CD4-positive, alpha-beta T cell treated with Interleukin-17A for 1 hour (primary cell): ENCODE results near the gene ARID3B.
"Not testable (repeated sequence)": the region's sequence is repeated elsewhere in the genome, so short reads cannot be mapped to it uniquely, and the experiment has no call there.

Experiments used
- DNase-seq: peaks from one replicate; pipeline ENCODE4 v3.0.0-alpha.2; 2020

Gene ARID3B

DNA sequence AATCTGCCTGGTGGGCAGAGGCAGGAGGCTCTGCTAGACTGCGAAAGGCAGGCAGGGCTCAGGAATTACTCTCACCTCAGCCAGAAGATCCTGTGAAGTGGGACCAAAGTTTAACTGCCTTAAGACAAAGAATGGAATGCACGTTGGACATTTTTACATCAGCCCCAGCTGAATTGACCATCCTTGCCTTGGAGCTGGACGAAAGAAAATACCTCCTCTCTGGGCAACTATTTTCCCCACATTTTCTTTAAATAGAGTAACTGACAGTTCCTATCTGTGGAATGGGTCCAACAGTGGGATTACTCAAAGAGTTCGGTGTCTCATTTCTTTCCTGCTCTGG, 28.7 kb downstream of the ARID3B start:
- no peak for DNase-seq

GRCh38 chr15:74571191-74571590, 30.2 kb downstream of the ARID3B start:
- no peak for DNase-seq

DNA sequence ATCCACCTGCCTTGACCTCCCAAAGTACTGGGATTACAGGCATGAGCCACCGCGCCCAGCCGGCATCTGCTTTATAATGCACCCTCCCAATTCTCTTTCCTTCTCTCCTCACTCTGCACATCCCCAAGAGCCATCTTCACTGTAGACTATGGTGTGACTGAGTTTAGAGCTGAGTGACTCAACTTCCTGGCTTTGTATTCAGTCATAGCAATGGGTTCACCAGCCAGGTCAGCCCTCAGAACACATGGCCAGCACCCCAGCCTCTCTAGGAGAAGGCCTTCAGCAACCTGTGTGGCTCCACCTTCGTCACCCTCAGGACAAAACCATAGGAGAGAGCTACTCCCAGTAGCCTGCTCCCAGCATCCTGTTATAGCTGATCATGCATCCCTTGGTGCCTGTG, 33.0 kb downstream of the ARID3B start:
- no peak for DNase-seq

DNA sequence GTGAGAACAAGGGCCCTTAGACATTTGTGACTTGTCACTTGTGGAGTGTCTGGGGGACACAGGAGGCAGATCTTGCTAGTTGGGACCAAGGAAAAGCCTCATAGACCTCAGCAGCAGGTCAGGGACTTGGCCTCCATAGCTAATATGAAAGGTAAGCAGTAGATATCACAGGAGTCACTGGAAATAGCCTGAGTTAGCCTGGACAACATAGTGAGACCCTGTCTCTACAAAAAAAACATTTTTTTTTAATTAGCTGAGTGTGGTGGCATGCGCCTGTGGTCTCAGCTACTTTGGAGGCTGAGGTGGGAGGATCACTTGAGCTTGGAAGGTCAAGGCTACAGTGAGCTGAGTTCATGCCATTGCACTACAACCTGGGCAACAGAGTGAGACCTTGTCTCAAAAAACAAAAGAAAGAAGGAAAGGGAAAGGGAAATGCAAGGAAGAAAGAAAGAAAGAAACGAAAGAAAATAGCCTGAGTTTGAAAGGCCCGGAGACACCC, 37.5 kb downstream of the ARID3B start:
- no peak for DNase-seq

- no peak for DNase-seq
These were observed 38.0 kb downstream of the ARID3B start for GRCh38 chr15:74579001-74579400.

DNA sequence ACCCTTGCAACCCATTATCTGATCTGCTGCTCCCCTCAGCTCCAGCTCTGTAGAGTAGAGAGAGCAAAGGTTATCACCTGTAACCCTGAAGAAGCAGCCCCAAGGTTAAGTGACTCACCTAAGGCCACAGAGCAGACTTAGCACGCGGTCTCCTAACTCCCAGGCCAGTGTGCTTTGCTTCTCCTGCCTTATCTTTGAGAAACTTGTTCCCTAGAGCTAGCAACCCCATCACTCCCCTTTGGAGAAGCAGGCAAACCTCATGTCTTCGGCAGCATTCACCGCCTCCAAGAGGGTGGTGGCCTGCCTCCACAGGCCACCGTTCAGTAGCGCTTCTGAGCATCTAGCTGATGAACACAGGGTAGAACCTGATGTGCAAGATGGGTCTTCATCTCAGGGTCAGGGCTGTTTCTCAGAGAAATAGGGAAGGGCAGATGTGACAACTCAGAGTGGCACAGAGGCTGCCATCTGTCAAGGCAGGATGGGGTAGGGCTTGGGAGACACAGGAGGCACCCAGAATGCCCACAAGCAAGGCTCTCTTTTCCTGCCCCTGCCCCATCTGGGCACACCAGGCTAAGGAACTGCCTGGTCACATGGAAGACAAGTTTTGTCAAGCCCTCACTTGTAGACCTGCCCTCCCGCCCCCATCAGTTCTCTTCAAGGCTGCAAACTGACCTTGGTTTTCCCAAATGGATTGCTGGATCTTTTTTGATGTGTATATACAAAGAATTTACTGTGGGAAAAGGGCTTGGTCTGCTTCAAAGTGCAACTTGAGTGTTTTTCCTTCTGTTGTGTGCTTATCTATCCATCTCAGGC, 39.7 kb downstream of the ARID3B start:
- DNase-seq = no peak

DNA sequence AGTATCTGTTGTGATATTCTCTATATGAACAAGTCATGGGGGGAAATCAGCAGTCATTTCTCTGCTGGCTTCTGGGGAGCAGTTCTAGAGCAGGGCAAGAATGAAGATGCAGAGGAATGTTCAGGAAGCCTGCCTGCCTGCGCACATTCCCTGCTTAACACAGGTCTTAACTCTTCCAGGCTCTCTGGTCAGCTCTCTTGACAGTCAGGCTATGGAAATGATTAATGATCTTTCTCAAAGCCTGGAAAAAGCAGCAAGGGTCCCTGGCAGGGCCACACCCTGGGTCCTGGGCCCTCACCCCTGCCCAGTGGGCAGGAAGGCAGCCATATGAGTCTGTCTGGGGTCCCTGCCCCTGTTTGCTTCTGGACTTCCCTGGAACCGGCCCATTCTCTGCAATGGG, 43.2 kb downstream of the ARID3B start:
- DNase-seq = no peak

DNA sequence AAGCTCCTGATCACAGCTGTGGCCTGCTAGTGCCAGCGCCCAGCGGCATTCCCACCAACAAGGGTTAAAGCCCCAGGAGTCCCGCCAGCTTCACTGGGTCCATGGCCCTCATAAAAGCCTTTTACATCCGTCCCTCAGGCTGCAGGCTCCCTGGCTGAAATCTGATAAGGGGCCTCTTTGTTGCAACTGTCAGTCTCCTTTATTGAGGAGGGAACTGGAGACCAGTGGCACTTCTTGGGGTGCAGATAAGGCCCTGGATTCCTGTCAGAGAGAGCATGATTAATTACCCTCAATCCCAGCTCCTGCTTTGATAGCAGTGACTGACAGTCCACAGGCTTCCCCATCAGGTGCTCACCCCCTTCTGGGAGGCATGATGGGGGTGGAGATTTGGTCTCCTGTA, 43.8 kb downstream of the ARID3B start:
- DNase-seq = no peak

DNA sequence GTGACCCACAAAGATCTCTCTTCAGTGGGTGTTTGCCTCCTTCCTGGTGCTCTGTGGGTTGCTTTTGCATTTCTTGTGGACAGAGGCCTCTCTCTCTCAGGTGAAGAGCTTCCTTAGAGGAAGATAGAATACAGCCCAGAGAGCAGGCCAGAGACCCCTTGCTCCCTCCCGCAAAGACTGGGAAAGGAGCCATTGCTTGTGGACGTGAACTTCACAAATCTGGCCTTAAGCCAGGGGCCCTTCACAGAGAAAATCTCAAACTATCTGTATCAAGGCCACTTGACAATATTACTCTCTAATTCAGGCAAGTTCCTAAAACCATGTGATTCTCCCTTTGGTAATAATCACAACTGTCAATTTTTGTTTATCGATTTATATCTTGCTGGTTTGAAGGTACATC, 44.2 kb downstream of the ARID3B start:
- DNase-seq = no peak

GRCh38 chr15:74585857-74586256, 44.8 kb downstream of the ARID3B start:
- DNase-seq = no peak

DNA sequence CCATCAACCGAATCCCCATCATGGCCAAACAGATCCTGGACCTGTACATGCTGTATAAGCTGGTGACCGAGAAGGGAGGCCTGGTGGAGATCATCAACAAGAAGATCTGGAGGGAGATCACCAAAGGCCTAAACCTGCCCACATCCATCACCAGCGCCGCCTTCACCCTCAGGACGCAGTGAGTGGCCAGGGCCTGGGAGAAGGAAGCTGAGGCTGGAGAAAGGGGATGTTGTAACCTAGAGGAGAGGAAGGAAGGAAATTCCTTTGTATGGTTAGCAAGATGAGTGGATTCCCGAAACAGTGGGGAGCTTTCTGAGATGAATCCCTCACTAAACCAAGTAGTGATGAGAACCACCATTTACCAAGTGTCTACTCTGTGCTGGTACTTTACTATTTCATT, 48.8 kb downstream of the ARID3B start:
- DNase-seq = no peak

- DNase-seq = no peak
These were observed 51.2 kb downstream of the ARID3B start for GRCh38 chr15:74592222-74592621.

DNA sequence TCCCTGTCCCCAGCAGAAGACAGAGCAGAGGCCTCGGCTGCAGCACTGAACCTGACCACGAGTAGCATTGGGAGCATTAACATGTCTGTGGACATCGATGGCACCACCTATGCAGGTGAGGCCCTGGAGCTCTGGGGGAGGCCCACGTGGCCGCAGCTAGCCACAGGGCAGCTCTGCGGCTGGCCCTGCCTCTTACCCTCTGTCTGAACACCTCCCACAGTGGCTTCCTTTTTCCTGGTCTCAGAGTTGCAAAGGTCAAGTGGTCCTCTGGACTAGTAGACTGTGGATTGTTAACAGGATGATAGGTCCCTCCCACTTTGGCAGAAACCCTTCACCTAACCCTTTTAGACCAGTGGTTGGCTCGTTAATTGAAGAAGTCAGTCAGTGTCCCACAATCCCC, 52.1 kb downstream of the ARID3B start:
- DNase-seq = no peak

DNA sequence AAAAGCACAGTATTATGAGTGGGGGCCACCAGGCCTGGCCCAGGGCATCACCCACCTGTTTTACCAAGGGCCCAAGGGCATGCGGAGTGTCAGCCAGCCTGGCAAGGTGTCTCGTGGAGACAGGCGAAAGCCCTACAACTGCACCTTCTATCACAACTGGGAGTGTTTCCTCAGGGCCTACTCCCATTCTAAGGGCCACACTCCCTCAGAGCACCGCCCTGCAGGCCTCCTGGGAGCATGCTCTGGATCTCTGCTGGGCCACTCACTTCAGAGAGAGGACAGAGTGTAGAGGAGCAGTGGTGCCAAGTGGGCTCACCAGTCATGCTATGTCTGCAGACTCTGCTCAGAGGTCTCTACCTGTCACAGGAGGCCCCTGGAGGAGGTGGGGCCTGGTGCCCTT, 53.4 kb downstream of the ARID3B start:
- no peak for DNase-seq

- DNase-seq = no peak
These were observed 54.3 kb downstream of the ARID3B start for GRCh38 chr15:74595271-74595670.

DNA sequence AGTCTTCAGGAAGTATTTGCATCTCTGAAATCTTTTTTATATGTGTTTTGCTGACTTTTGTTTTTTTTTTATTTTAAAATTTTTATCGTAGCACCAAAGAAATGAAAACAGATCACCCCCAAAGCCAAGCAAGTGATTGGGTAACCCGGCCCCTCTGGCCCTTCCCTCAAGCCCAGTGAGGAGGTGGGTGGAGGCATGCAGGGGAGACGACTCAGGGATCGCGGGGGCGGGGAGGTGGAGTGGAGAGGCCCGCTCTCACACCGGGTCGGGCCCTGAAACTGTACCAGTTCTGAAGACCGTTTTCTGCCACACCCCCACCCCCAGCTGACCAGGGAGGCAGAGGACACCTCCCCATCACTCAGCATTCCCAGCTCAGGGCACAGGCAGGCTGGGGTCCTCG, 55.7 kb downstream of the ARID3B start:
- not testable (repeated sequence) for DNase-seq

DNA sequence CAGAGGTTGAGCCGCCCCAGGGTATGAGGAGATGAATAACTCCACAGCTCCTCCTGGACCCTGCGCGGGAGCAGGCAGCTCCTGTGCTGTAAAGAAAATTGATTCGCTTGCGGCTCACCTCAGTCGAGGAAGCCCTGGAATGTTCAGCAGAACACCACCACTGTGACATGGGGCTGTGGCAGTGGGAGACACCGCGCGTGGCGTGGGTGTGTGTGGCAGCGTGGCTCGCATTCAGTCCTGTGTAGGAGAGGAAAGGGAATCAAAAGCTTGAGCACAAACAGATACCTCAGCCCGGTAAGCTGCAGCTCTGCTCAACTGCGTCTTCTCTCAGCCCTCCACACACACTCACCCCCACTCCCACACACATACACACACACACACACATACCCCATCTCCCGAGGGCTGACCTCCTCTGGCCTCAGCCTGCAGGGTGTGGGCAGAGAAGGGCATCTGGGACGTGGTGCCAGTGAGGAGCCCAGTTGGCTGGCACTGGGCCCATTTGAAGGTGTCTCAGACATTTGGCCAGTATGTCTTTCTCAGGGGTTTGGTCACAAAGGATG, 56.2 kb downstream of the ARID3B start:
- DNase-seq = not testable (repeated sequence)

DNA sequence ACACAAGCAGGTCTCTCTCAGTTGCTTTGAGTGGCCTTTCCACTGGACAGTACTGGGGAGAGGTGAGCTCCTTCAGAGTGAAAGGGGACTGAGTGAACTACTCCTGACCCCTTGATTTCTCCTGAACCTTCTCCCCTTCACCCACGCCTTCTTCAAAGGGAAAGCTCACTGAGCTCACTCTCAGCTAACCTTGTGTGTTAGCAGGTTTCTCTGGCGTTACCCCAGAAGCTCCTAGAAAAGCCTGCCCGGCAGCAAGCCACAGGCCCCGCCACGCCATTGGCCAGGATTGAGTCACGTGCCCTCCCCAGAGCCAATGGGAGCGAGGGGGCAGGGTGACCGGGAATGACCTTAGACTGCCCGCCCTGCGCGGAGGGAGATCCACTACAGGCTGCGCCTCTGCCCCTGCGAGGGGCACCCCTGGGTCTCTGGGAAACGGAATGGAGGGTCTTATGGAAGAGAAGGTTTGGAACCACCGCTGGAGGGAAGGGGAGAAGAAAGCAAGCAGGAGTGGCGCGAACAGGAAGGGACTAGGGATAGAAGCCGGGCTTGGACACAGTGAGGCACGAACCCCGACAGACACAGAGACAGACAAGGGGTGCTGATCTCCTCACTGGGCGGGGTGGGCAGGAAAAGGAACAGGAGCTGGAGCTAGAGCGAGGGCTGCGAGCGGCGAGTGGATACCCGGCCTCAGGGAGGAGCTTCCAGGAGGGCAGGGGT, 57.3 kb downstream of the ARID3B start:
- DNase-seq = peak; percentile 91

DNA sequence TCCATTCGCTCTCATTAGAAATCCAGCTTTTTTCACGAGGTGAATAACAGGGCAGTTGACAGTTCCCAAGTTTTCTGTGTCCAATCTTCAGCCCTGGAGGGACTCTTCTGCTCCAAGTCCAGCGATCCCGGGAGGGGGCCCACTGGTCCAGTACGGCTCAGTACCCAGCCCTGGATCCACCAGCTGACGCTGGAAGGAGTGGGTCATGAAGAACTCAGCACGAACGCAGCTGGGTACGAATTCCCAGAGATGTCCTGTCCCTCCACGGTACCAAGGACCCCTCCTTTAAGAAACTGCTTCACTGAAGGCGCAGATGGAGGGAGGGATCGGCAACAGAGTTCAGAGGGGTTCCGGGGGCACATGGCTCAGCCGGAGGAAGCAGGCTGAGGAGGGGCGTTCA, 58.1 kb downstream of the ARID3B start:
- DNase-seq = no peak

DNA sequence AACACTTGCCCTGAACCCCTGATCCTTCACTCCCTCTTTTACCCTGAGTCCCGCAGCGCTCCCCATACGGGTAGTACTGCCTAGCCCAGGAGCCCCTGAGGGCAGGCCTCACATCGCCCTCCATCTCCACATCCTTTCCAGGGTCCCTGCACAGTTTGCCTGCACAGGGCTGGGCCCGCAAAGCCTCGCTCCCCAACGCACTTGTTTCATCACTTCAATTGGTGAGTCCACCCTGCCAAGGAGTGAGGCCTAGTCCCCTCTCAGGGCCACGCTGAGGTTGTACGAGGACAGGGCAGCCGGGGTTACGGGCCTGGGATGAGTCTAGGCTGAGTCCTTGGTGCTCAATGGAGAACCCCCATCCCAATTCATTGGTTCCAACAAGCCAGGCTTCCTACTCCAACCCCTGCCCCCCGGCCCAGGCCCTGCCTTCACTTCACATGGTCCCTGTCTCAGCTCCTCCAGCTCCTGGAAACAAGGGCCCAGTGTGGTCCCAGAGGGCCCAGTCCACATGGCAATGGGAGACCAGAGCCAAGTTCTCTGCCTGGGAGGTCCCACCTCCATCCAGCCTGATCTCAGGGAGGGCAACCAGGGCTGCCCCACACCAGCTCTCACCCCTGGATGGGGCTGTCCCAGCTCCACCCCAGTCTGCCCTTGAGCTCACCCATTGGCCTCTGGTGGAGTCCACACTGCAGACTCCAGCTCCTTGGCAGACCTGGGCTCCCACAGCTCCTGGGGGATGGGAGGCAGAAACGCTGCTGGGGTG, 62.2 kb downstream of the ARID3B start:
- DNase-seq = no peak

DNA sequence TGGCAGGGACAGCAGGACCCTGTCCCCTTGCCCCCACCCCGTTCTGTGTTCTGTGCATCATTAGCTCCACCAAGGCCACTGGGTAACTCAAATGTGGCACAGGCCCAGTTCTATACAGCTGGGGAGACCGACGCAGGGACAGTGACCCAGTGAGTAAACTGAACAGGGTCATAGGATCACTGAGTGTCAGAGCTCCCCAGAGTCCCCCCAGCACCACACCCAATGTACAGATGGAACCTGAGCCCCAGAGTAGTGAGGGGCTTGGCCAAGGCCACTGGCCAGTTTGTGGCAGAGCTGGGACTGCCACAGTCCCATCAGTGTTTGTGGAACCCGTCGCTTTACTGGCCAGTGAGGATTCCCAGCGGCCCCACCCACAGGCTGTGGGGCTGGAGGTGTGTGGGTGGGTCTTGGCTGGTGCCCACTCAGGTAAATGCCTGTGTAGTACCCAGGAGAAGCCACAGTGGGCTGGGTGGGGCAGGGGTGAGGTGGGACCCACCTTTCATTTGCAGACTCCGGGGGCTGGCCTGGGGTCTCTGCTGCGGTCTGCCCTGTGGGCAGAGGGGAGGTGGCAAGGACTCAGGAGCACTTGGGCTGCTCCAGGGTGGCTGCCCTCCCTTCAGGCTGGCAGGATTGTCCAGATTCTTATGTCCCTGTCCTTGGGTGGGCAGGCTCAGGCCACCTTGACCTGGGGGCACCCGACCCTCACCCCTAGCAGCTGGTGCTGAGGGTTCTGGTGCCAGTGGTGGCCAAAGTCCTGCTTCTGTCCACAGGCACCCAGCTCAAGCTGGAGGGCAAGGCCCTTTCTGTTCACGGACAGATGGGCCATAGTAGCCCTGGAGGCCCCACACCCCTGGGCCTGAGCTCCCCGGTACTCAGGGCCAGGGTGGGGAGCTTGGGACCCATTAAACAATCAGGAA, 63.0 kb downstream of the ARID3B start:
- no peak for DNase-seq
